EL (cell line): ENCODE data around the gene TOMM34.

ENCODE experiments used
- DNase-seq: peaks from one replicate; pipeline ENCODE4 v3.0.0-alpha.2; 2016

Gene TOMM34

GRCh38 chr20:44961870-44962267 is 1.7 kb upstream of the TOMM34 start:
- peak; percentile 80 for DNase-seq

GRCh38 chr20:44961011-44961869 is 1.0 kb upstream of the TOMM34 start:
- peak; percentile 50 for DNase-seq

DNA sequence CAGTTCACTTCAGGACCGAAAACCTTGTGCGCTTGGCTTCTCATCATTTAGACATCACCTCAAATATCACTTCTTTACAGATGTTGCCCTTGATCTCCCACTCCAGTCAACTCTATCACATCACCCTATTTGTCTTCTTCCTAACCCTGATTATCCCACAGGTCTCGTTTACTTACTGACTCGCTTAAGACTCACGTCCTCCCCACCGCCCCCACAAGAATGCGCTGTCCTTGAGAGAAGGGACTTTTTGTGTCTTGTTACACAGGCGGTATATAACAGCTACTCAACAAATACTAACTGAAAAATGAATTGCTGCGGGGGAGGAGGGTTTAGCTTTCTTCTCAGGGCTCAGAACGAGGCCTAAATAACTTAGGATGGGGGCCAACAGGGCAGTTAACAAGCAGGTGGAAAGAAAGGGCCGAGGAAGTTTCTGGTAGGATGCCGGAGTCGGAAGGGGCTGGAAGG is 527 bp downstream of the TOMM34 start:
- peak; percentile 72 for DNase-seq

GRCh38 chr20:44959082-44959637 is 1.0 kb downstream of the TOMM34 start:
- DNase-seq = peak; percentile 56

GRCh38 chr20:44958276-44958675 is 1.9 kb downstream of the TOMM34 start:
- no peak for DNase-seq

GRCh38 chr20:44956410-44956809 is 3.8 kb downstream of the TOMM34 start:
- DNase-seq = no peak

DNA sequence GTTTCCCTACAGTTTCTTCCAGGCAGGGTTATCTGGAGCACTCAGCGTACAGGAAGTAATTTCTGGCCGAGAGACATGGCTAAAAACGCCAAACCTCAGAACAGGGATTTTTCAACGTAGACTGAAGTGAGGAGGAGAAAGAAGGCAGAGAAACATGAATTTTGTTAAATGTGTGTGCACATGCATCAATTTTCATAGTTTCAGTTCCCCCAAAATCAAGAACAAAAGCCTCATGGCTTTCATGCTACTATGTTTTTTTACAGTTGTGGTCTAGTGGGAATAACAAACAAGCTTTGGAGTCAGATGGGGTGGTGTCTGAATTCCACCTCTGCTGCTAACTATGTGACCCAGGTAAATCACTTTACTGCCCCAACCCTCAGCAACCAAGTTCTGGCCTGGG is 4.9 kb downstream of the TOMM34 start:
- no peak for DNase-seq

- no peak for DNase-seq
Observed at GRCh38 chr20:44954211-44954610, 6.0 kb downstream of the TOMM34 start.

GRCh38 chr20:44952731-44953130 is 7.5 kb downstream of the TOMM34 start:
- DNase-seq = no peak

- no peak for DNase-seq
Observed at GRCh38 chr20:44950368-44950767, 9.8 kb downstream of the TOMM34 start.

GRCh38 chr20:44948513-44948912 is 11.7 kb downstream of the TOMM34 start:
- no peak for DNase-seq

DNA sequence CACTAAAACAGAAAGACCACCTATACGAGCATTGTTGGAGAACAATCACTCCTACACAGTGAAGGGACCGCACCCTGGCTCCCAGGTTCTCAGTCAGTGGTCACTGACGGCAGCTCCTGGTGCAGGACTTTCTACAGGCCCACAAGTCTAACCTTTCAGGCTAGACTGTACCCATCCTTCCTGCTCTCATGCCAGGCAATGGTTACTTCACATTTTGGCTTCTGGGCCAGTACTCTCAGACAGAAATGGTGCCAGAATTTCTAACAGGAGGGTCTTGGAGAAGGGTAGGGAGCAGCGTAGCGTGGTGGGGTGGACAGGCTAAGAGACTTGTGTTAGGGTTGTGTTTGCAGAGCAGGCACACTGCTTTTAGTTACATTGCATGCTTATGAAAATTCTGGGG is 12.1 kb downstream of the TOMM34 start:
- no peak for DNase-seq

DNA sequence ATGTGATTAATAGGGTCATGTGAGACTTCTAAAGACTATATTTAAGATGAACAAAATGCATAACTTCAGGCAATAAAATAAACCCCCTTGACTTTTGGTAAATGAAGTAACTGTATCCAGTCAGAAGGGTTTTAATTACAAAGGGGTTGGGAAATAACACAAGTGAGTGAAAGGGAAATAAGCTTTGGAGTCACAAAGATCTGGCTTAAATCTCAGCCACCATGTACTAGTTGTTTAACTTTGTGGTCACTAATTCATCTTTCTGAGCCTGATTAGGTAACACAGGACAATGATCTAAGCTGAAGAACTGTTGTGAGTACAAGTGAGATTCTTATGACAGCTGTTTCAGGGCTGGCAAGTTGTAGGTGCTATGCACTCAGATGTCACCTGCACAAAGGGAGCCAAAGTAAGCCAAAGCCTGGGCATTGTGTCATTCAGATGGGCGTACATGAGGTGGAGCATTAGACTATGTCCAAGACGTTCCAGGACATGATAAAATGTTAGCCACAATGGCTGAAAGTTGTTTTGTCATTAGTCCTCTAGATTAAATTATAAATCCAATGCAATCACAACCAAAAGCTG is 13.8 kb downstream of the TOMM34 start:
- no peak for DNase-seq

GRCh38 chr20:44945261-44945660 is 14.9 kb downstream of the TOMM34 start:
- DNase-seq = no peak

DNA sequence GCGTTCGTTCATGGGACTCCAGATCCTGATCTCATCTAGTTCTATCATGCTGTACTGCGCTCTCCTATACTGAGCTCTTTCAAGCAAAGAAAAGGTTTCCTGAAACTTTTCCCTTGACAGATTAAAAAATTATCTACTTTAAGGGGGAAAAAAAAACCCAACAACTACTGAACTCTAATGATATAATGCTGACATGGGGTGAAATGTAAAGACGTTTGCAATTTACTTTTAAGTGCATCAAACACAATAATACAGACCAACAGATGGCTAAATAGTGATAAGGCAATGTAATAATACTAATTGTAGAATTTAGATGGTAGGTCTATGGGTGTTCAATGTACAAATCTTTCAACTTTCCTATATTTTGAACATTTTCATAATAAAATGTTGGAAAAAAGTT is 16.4 kb downstream of the TOMM34 start:
- no peak for DNase-seq

DNA sequence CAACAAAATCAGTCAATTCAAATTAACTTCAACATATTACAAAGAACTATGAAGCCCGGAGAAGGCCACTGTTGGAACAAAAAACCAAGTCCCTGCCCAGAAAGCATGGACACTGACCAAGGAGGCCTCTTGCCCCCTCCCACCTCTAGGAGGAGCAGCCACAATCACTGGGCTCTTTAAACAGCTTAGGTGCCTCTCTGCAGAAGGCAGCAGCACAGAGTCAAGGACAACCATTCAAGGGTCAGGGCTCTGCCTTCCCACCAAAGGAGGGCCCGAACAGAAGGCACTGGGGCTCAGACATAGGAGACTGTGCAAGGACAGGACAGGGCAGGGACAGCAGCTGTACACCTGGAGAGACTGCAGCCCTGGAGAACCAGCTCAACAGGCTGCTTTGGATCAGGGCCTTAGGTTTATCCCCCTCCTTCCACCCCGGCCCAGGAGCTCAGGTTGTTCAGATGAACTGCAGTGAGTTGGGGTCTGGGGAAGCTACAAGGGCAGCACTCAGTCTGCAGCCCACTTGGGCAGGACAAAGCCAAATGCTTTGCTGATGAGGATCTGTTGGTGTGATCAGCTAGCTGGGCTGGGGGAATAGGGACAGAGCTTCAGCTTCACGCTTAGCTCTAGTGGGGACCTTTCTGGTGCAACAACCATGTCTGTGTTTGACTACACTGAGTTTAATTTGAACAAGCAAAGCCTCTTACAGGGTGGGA is 17.8 kb downstream of the TOMM34 start:
- DNase-seq = no peak

GRCh38 chr20:44941120-44941691 is 19.0 kb downstream of the TOMM34 start:
- DNase-seq = no peak

DNA sequence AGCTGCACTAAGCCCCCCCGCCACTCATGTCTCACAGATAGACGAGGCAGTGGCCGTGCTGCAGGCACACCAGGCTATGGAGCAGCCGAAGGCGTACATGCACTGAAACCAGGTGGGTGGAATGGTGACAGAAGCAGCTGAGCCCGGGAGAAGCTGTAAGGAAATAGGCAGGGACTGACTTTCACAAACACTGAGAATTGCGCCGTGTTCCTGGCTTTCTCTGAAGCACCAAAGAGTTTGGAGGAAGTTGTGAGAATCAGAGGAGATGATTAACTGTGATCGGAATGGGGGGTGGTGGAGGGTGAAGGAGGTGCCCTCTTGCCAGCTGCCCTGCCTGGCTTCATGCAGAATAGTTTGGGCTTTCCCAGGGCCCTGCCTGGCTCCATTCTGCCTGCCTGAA is 21.6 kb downstream of the TOMM34 start:
- peak; percentile 17 for DNase-seq

DNA sequence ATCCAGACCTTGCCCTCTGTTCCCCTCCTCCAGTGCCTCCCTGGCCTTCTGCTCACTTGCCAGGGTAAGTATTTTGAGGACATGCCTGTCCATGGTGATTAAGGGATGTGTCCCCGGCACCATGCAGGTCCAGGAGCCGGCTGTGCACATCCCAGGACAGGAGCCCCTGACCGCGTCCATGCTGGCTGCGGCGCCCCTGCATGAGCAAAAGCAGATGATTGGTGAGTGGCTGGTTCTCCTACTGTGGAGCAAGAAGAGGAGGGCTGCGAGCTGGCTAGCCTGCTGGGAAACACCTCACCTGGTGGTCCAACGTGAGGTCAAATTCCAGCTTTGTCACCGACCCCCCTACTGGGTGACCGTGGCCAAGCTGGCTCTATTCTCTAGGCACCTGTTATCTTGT is 23.7 kb downstream of the TOMM34 start:
- DNase-seq = no peak

- no peak for DNase-seq
Observed at GRCh38 chr20:44932916-44933315, 27.3 kb downstream of the TOMM34 start.

GRCh38 chr20:44931911-44932310 is 28.3 kb downstream of the TOMM34 start:
- DNase-seq = no peak

DNA sequence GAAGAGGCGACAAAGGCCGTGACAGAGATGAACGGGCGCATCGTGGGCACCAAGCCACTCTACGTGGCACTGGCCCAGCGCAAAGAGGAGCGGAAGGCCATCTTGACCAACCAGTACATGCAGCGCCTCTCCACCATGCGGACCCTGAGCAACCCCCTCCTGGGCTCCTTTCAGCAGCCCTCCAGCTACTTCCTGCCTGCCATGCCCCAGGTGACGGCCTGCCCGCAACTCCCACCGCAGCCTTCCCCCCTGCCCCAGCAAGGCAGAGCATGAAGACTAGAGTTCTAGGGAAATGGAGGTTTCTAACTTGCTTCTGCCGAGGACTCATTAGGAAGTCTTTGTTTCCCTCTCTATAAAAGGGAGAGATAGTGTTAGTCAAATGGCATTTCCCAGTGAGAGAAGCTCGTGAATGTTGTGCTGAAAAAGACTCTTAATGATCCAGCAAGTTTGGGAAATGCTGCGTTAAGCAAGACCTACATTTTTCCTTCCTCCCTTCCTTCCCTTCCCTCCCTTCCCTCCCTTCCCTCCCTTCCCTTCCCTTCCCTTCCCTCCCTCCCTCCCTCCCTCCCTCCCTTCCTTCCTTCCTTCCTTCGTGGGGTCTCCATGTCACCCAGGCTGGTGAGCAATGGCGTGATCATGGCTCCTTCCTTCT is 29.6 kb downstream of the TOMM34 start:
- no peak for DNase-seq

DNA sequence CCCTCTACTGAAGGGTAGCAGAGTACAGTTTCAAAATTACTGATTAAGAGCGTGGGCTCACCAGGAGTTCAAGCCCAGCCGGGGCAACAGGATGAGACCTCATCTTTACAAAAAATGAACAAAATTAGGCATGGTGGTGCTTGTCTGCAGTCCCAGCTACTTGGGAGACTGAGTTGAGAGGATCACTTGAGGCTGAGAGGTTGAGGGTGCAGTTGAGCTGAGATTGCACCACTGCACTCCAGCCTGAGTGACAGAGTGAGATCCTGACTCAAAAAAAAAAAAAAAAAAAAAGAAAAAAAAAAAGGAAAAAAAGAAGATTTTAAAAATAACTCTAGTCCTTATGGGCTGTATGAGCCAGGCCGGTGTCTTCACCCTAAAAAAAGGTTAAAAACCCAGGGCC is 31.6 kb downstream of the TOMM34 start:
- no peak for DNase-seq
